ENCODE measurements around the gene CYBA. TPM values are rescaled to one million over a fixed set of nuclear protein-coding genes. Genes with fewer than 3 reads are reported as not detected.
A peak's percentile ranks its signal among the peaks of the same experiment; 100 is the strongest.

CYBA gene
- total and polyA plus RNA-seq, 2 of the 13 experiments (the other 11 are each of a cell fraction or from before 2014, with no cell fraction given) = 196 to 250 TPM

DNA sequence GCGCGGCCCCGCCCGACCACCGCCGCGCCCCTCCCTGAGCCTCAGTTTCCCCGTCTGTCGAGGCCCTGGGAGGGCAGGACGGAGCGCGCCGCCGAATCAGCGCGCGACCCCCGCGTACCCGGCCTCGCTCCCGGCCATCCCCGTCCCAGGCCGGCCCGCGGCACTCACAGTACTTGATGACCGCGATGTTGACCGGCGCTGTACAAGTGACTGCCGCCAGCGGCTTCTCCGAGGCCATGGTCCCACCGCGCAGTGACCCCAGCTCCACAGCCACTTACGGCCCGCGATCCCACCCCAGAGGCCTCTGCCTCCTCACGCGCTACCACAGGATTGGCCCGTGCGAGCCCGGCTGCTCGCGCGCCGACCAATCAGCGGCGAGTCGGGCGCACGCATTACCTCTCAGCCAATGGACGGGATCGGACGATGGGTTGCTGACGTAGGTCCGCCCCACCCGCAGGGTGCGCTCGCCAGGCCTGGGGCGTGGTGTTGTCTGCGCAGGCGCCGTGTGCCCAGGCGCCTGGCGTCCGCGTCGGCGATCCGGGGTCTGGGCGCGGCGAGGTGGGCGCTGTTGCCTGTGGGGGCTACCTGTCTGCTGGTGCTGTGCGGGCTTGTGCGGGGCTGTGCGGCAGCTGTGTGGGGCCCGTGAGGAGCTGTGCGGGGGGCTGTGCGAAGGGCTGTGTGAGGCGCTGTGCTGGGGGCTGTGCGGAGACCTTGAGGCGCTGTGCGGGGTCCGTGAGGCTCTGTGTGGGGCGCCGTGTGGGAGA, 12.2 kb upstream of the CYBA start, which contains the start of gene MVD (continued):
- TF ChIP-seq, protein P1, sequence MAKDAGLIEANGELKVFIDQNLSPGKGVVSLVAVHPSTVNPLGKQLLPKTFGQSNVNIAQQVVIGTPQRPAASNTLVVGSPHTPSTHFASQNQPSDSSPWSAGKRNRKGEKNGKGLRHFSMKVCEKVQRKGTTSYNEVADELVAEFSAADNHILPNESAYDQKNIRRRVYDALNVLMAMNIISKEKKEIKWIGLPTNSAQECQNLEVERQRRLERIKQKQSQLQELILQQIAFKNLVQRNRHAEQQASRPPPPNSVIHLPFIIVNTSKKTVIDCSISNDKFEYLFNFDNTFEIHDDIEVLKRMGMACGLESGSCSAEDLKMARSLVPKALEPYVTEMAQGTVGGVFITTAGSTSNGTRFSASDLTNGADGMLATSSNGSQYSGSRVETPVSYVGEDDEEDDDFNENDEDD (CRISPR knock-in tag; IDR thresholded peaks at IDR 0.05; ENCODE audit: borderline replicate concordance) = peak; percentile 69; the same call in 1 of the 2 replicates
- no peak for TF ChIP-seq ZNF652 (CRISPR knock-in tag; IDR thresholded peaks at IDR 0.05; ENCODE audit: borderline replicate concordance, low read depth)
- TF ChIP-seq, protein P2, sequence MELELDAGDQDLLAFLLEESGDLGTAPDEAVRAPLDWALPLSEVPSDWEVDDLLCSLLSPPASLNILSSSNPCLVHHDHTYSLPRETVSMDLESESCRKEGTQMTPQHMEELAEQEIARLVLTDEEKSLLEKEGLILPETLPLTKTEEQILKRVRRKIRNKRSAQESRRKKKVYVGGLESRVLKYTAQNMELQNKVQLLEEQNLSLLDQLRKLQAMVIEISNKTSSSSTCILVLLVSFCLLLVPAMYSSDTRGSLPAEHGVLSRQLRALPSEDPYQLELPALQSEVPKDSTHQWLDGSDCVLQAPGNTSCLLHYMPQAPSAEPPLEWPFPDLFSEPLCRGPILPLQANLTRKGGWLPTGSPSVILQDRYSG (CRISPR knock-in tag; IDR thresholded peaks at IDR 0.05) = peak; percentile 17; the same call in 1 of the 2 replicates
- TF ChIP-seq, protein P3, sequence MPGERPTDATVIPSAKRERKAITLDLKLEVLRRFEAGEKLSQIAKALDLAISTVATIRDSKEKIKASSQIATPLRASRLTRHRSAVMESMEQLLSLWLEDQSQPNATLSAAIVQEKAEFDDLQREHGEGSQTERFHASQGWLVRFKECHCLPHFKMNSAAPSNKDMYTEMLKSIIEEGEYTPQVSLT (CRISPR knock-in tag; IDR thresholded peaks at IDR 0.05; ENCODE audit: borderline replicate concordance, low read depth) = no peak
- TF ChIP-seq ZNF205 (CRISPR knock-in tag; IDR thresholded peaks at IDR 0.05) = 0 out of 2 replicates have a peak, but pooled peaks have one; percentile 42
- no peak for TF ChIP-seq TCF7 (IDR thresholded peaks at IDR 0.05; ENCODE audit: low read depth)
- peak; percentile 38 for TF ChIP-seq ZSCAN25 (CRISPR knock-in tag; IDR thresholded peaks at IDR 0.05)
- peak; percentile 19 for TF ChIP-seq TBL1XR1 (IDR thresholded peaks at IDR 0.05; ENCODE audit: borderline replicate concordance, low read length, partially characterized antibody)
- no peak; the same call in none of the 2 replicates for TF ChIP-seq ZNF329 (CRISPR knock-in tag; IDR thresholded peaks at IDR 0.05; ENCODE audit: low read depth)
- no peak; the same call in none of the 2 replicates for TF ChIP-seq FOSL2 (CRISPR knock-in tag; IDR thresholded peaks at IDR 0.05)
- no peak; the same call in 1 of the 2 replicates for TF ChIP-seq SNAI1 (CRISPR knock-in tag; IDR thresholded peaks at IDR 0.05; ENCODE audit: borderline replicate concordance)
- peak; percentile 94 for TF ChIP-seq CAMTA2 (CRISPR knock-in tag; IDR thresholded peaks at IDR 0.05; ENCODE audit: borderline replicate concordance)
- TF ChIP-seq MIER2 (CRISPR knock-in tag; IDR thresholded peaks at IDR 0.05) = peak; percentile 61
- peak; percentile 71 for TF ChIP-seq PHF8 (CRISPR knock-in tag; IDR thresholded peaks at IDR 0.05)
- TF ChIP-seq ZNF616 (CRISPR knock-in tag; IDR thresholded peaks at IDR 0.05; ENCODE audit: low read depth) = peak; percentile 30
